ENCODE measurements around the gene MEGF11. TPM values are rescaled to one million over a fixed set of nuclear protein-coding genes. Genes with fewer than 3 reads are reported as not detected.

Gene MEGF11
- total RNA-seq, 6 experiments from 2014 or later: not detected

DNA sequence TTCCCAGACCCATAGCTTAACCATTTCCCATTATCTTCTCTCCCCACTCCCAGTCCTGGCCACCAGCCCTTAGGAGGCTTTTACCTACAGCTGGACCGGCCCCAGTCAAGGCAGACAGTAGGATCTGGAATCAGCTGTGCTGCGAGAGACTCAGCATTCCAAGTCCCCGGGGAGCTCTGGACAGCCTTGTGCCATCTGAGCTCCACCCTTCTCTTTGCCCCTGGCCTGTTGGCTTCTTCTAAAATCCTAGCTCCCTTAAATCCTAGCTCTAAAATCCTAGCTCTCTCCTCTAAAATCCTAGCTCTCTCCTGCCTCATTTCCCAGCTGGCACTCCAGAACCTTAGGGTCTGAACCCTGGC is 21.3 kb downstream of the MEGF11 start:
- Mint-ChIP-seq H3K9me3 (no peaks in the 10 kb centered on the region), H3K4me1 (ENCODE audit: low read depth) (peaks cover 8% of the 10 kb centered on the region), H3K27me3 (ENCODE audit: insufficient read depth) (peaks cover 40% of the 10 kb centered on the region), H3K27ac (no peak overlapping the region), H3K4me3 (no peak overlapping the region), H3K36me3 (ENCODE audit: low read depth) (no peaks in the 10 kb centered on the region)
- no peak for DNase-seq
- no peak for TF ChIP-seq CTCF (IDR thresholded peaks at IDR 0.05)

DNA sequence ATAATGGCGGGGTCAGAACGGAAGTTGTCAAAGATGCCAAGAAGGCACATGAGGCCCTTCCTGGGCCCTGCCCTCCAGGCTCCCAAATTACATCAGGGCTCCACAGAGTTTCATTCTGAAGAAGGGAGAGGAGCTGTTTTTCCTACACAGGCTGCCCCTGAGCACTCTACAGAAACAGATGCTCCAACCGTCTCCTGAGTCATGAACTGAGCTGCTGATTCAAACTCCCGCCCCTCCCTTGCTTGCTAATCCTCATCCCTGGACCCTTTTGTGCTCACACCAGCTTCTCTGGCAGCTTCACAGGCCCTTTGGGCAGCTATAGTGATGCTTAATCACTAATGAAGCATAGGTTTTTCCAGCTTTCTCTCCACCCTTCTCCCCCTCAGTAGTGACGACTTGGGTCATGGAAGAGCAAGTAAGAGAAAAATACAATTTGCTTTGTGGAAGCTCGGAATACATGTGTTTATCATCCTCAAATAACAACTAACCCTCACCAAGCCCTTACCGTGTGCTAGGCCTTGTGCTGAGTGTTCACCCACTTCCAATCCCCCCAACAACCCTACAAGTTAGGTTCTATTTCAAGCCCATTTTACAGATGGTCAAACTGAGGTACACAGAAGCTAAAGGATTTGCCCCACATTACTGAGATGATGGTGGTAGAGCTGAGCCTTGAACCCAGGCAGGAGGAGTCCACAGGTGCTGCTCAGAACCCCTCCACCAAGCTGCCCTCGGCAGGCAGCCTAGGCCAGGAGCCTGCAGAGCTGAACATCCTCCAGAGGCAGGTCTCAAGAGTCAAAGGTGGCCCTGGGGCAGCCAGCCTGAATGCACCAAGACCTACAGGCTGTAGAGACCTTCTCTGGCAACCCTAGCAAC is 21.9 kb downstream of the MEGF11 start:
- DNase-seq: no peak

GRCh38 chr15:66229790-66230465 is 23.6 kb downstream of the MEGF11 start:
- no peak overlapping the region for H3K27ac Mint-ChIP-seq
- H3K4me1 Mint-ChIP-seq (ENCODE audit: low read depth): peaks cover 8% of the 10 kb centered on the region
- H3K9me3 Mint-ChIP-seq: no peaks in the 10 kb centered on the region
- TF ChIP-seq CTCF (IDR thresholded peaks at IDR 0.05): no peak
- peaks cover 23% of the 10 kb centered on the region for H3K27me3 Mint-ChIP-seq (ENCODE audit: insufficient read depth)
- no peaks in the 10 kb centered on the region for H3K36me3 Mint-ChIP-seq (ENCODE audit: low read depth)
- H3K4me3 Mint-ChIP-seq: no peak overlapping the region
- DNase-seq: no peak

More for the DNA sequence above, 21.9 kb downstream of the MEGF11 start:
- TF ChIP-seq CTCF (IDR thresholded peaks at IDR 0.05): no peak
- Mint-ChIP-seq H3K36me3 (ENCODE audit: low read depth) (no peaks in the 10 kb centered on the region), H3K9me3 (no peaks in the 10 kb centered on the region), H3K4me1 (ENCODE audit: low read depth) (peaks cover 8% of the 10 kb centered on the region), H3K27ac (no peak overlapping the region), H3K27me3 (ENCODE audit: insufficient read depth) (peaks cover 34% of the 10 kb centered on the region), H3K4me3 (no peak overlapping the region)

DNA sequence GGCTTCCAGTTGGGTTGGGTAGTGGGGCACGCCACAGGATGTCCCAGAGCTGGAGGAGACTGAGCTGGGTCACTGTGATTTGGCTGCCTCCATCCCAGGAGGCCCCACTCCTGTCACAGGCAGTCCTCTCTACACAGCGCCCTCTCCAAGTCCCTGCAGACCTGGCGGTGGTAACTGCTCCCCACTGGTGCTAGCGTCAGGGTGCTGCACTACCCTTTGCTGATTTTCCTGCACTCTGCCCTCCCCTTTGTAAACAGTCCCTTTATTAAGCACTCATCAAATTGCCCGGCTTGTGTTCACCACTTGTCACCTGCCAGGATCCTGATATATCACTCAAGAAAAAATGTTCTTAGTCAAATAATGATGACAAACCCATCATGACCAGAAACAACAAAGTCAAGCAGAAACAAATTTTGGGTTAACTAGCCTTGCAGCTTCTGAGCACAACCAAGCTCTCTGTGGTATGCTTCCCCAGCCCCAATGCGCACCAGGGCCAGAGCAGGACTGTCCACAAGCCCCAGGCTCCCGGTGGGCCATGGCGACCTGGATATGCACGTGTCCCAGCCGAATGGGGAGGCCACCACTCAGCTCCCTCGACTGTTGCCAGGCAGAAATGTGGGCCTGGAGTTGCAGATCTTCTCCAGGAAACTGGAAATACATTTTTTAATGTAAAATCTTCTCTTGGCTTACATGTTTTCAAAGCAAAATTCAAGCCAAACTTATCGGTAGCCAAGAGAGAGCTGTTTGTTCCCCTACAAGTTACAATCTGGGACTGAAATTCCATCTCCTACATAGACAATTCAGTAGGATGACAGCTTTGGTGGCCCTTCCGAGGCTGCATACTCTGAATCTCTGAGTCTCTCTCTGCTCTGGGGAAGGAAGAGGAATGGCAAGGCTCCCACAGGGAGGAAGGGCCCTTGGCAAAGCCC is 24.5 kb downstream of the MEGF11 start:
- Mint-ChIP-seq H3K4me1 (ENCODE audit: low read depth) (peaks cover 8% of the 10 kb centered on the region), H3K9me3 (no peaks in the 10 kb centered on the region), H3K36me3 (ENCODE audit: low read depth) (no peaks in the 10 kb centered on the region), H3K4me3 (no peak overlapping the region), H3K27me3 (ENCODE audit: insufficient read depth) (peaks cover 20% of the 10 kb centered on the region), H3K27ac (no peak overlapping the region)
- no peak for DNase-seq
- no peak for TF ChIP-seq CTCF (IDR thresholded peaks at IDR 0.05)

- TF ChIP-seq CTCF (IDR thresholded peaks at IDR 0.05): no peak
- Mint-ChIP-seq H3K9me3 (no peaks in the 10 kb centered on the region), H3K27me3 (ENCODE audit: insufficient read depth) (peaks cover 25% of the 10 kb centered on the region), H3K4me3 (no peak overlapping the region), H3K27ac (no peak overlapping the region), H3K36me3 (ENCODE audit: low read depth) (no peaks in the 10 kb centered on the region), H3K4me1 (ENCODE audit: low read depth) (peaks cover 8% of the 10 kb centered on the region)
- no peak for DNase-seq
These were observed 26.8 kb downstream of the MEGF11 start for GRCh38 chr15:66226736-66227135.

Data from HFFc6 (cell line).